Daoy (cell line): Measurements from ENCODE around the gene IQCH. TPM values are rescaled to one million over a fixed set of nuclear protein-coding genes. Genes with fewer than 3 reads are reported as not detected.
"Not testable (repeated sequence)": the region's sequence is repeated elsewhere in the genome, so short reads cannot be mapped to it uniquely, and the experiment has no call there.

ENCODE experiments used
- DNase-seq: peaks from one replicate; pipeline ENCODE4 v3.0.0-alpha.2; 2015; ENCODE audit warnings: low read depth
- total RNA-seq: library from RNA; depleted of rRNA; stranded (reverse); fragments of >200 nt; shearing (Covaris generic); gene quantifications from 2 replicates; pipeline ENCODE4 v1.2.3, GENCODE V29; 2014

Gene IQCH
- total RNA-seq, 1 experiment from 2014 or later, result 3.2 TPM

GRCh38 chr15:67246606-67247005 lies 8.0 kb upstream of the IQCH start:
- DNase-seq, result not testable (repeated sequence)

GRCh38 chr15:67248011-67248505 lies 6.5 kb upstream of the IQCH start:
- no peak for DNase-seq

DNA sequence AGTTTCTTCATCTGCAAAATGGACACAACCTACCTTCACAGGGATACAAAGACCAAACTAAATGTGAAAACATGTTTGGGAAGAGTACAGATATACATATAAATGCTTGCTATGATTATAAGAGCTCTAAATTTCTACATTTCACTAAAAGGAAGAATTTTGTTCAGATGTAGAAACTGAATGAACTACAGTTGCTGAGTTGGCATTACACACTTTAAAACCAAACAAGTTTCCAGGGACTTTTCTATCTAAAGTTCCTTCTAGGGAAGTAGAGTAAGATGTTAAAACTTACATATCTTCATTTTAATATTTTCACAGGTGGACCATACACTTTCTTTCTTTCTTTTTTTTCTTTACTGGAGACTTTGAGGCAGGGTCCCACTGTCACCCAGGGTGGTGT lies 4.8 kb upstream of the IQCH start:
- DNase-seq, result no peak

DNA sequence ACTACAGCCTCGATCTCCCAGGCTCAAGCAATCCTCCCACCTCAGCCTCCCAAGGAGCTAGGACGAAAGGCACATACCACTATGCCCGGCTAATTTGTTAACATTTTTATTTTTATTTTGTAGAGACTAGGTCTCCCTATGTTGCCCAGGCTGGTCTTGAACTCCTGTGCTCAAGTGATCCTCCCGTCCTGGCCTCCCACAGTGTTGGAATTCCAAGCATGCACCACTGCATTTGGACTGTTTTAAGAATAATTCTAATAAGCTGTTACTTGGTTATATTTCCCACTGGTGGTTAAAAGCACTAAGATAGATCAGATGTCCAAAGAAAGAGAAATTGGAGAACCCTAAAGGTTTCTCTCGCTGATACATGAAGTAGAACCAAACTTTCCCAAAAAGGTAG lies 3.3 kb upstream of the IQCH start:
- DNase-seq, result no peak

GRCh38 chr15:67253101-67253500 lies 1.5 kb upstream of the IQCH start:
- DNase-seq, result peak; percentile 19

DNA sequence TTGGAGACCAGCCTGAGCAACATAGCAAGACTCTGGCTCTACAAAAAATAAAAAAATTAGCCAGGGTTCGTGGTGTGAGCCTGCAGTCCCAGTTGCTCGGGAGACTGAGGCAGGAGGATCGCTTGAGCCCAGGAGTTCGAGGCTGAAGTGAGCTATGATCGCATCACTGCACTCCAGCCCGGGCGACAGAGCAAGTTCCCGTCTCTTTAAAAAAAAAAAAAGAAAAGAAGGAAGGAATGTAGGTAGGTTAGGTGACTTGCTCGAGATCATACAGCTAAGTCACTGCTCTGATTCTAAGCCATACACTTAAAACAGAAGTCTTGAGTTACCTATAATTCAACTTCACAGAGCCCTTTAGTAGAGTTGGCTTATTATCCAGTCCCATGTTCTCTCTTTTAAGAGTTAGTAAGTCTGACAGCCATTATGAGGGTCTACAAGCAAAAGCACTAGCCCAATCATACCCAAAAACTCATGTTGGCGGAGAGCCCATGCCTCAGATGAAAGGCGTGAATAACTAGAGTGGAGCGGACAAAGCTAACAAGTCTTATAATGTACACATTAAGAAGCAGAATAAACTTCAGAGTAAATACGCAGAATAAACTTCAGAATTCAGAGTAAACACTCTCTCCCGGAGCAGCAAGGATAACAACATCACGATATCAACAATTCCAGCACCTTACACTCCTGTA lies 893 bp upstream of the IQCH start:
- peak; percentile 19 for DNase-seq

DNA sequence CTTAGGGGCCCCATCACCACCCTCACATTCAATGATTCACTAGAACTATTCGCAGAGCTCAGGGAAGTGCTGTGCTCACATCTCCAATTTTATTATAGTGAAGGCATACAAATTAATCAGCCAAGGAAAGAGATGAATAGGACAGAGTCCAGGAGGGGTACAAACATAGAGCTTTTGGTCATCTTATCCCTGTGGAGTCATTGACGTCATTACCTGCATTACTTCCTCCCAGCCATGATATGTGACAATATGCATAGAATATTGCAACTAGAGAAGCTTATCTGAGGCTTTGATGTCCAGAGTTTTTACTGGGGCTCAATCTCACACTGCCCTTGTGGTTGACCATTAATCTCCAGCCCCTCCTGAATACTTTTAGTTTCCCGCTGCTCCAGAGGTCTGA lies 1.5 kb downstream of the IQCH start:
- no peak for DNase-seq

- DNase-seq, result not testable (repeated sequence)
Measured at GRCh38 chr15:67258412-67258811, 3.8 kb downstream of the IQCH start.

- DNase-seq, result no peak
Measured at GRCh38 chr15:67259379-67259778, 4.8 kb downstream of the IQCH start.

GRCh38 chr15:67259806-67260205 lies 5.2 kb downstream of the IQCH start:
- no peak for DNase-seq

GRCh38 chr15:67266870-67267269 lies 12.3 kb downstream of the IQCH start:
- DNase-seq, result peak; percentile 4

- DNase-seq, result no peak
Measured at GRCh38 chr15:67267440-67267839, 12.9 kb downstream of the IQCH start.

- DNase-seq, result no peak
Measured at GRCh38 chr15:67267951-67268941, 13.7 kb downstream of the IQCH start.

DNA sequence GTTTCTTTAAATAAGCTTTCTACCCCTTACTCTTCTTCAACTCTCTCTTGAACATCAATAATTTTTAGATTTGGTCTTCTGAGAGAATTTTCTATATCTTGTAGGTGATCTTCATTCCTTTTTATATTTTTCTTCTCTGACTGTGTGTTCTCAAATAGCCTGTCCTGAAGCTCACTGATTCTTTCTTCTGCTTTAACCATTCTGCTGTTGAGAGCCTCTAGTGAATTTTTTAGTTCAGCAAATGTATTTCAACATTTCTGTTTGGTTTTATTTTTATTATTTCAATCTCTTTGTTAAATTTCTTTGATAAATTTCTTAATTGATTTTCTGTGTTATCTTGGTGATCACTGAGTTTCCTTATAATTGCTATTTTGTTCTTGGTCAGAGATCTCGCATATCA lies 19.6 kb downstream of the IQCH start:
- no peak for DNase-seq

GRCh38 chr15:67276666-67277065 lies 22.1 kb downstream of the IQCH start:
- DNase-seq, result no peak

DNA sequence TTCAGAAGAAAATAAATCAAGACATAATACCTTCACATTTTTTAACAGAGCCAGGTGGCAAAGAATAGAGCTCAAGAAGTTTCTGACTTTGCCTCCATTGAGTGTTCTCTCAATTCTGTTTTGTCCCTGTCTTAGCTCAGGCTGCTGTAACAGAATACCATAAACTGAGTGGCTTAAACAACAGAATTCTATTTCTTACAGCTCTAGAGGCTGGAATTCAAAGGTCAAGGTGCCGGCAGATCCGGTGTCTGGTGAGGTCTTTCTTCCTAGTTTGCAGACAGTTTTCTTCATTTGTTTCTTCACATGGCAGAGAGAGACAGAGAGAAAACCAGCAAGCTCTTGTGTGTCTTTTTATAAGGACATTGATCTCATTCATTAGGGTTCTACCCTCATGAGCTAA lies 25.6 kb downstream of the IQCH start:
- no peak for DNase-seq

DNA sequence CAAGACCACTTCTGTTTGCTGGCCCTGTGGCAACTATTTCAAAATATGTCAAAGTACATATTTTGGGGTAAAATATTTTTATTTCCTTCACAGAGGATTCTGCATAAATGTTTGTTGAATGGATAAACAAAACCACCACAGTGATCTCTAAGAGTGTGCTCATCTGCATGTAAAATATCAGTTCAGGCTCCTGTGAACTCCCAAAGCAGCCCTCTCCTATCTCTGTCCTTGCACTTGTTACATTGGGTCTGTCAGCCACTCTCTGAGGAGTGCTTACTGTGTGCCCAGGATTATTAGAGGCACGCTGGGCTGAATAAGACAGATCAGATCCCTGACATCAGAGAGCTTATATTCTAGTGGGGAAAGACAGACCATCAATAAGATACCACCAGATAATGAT lies 27.1 kb downstream of the IQCH start:
- no peak for DNase-seq

DNA sequence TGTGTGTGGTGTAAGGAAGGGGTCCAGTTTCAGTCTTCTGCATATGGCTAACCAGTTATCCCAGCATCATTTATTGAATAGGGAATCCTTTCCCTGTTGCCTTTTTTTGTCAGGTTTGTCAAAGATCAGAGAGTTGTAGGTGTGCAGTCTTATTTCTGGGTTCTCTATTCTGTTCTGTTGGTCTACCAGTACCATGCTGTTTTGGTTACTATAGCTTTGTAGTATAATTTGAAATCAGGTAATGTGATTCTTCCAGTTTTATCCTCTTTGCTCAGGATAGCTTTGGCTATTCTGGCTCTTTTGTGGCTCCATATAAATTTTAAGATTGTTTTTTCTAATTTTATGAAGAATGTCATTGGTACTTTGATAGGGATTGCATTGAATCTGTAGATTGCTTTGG lies 31.0 kb downstream of the IQCH start:
- not testable (repeated sequence) for DNase-seq

DNA sequence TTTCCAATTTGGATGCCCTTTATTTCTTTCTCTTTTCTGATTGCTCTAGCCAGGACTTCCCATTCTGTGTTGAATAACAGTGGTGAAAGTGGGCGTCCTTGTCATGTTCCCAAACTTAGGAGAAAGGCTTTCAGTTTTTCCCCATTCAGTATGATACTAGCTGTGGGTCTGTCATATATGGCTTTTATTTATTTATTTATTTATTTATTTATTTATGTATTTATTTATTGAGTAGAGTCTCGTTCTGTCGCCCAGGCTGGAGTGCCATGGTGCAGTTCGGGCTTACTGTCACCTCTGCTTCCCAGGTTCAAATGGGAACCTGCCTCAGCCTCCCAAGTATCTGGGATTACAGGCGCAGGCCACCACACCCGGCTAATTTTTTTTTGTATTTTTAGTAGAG lies 31.8 kb downstream of the IQCH start:
- DNase-seq, result not testable (repeated sequence)

- no peak for DNase-seq
Measured at GRCh38 chr15:67290319-67290718, 35.7 kb downstream of the IQCH start.

DNA sequence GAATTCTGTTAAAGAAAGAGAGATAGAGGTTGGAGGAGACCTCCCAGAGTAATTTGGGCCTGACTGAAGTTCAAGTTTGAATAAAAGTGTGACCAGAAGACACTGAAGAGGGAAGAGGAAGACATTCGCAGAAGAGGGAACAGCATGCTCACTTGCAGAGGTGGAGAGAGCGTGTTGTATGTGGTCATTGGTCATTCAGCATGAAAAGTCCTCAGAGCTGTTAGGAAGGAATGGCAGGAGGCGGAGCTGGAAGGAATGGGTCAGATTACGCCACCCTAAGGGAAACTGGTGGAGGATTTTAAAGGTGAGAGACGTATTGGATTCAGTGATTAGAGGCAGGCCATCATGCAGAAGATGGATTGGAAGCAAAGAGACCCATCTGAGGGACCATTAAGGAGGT lies 41.6 kb downstream of the IQCH start:
- DNase-seq, result no peak

- no peak for DNase-seq
Measured at GRCh38 chr15:67296684-67297083, 42.1 kb downstream of the IQCH start.
